GM12864 (cell line): ENCODE measurements around the gene GABPB1.
"Not testable (repeated sequence)": the region's sequence is repeated elsewhere in the genome, so short reads cannot be mapped to it uniquely, and the experiment has no call there.

Experiments
- DNase-seq: peaks from one replicate; pipeline ENCODE4 v3.0.0-alpha.2; 2011; ENCODE audit warnings: low read depth
- H3K4me3 ChIP-seq: 2 replicates; pipeline ENCODE4 v1.5.1; 2011; ENCODE audit warnings: mild to moderate bottlenecking, low read depth, low read length, control low read depth
- CTCF ChIP-seq: IDR thresholded peaks from 2 replicates; pipeline ENCODE4 v1.5.1; 2011; ENCODE audit warnings: low read depth, mild to moderate bottlenecking, moderate library complexity, low read length, control low read depth, inconsistent platforms; ENCODE audit errors: missing control alignments

The GABPB1 gene

GRCh38 chr15:50354838-50355618 is at the start of gene GABPB1:
GABPB1 (minus strand) TSS chr15:50355198; CDS start chr15:50309798, 45,400 bp downstream.
- DNase-seq = peak; percentile 89
- no peak for TF ChIP-seq CTCF
- H3K4me3 ChIP-seq = peak within 1 kb of the TSS; percentile 95

- not testable (repeated sequence) for DNase-seq, H3K4me3 ChIP-seq
Measured at GRCh38 chr15:50391561-50391960, 36.6 kb upstream of the GABPB1 start.

GRCh38 chr15:50390554-50391264 is 35.7 kb upstream of the GABPB1 start:
- no peak for TF ChIP-seq CTCF
- peak; percentile 33 for DNase-seq
- no peak overlapping the region for H3K4me3 ChIP-seq

DNA sequence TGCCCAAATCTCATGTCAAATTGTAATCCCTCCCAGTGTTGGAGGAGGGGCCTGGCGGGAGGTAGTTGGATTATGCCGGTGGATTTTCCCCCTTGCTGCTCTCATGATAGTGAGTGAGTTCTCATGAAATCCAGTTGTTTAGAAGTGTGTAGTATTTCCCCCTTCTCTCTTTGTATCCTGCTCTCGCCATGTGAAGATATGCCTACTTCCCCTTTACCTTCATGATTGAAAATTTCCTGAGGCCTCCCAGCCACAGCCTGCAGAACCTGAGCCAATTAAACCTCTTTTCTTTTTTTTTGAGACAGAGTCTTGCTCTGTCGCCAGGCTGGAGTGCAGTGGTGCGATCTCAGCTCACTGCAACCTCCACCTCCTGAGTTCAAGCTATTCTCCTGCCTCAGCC is 27.4 kb upstream of the GABPB1 start:
- DNase-seq, H3K4me3 ChIP-seq: not testable (repeated sequence)

DNA sequence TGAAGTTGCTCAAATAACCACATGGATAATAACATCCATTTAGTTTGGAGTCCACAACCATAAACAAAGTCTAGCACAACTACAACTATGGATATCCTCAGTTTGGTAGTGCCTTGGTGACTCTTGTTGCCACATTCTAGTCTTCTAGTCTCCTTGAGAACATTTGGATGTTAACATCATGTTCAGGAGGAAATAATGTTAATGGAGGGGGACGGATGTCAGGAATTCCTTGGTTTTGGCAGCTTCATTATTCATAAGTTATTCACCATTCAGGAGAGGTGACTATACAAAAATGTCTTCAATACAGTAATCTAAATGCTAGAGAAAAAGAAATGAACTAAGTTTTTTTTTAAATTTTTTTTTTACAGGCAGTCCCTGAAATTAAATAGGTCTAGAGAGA is 26.4 kb upstream of the GABPB1 start:
- no peak for DNase-seq
- TF ChIP-seq CTCF = no peak

DNA sequence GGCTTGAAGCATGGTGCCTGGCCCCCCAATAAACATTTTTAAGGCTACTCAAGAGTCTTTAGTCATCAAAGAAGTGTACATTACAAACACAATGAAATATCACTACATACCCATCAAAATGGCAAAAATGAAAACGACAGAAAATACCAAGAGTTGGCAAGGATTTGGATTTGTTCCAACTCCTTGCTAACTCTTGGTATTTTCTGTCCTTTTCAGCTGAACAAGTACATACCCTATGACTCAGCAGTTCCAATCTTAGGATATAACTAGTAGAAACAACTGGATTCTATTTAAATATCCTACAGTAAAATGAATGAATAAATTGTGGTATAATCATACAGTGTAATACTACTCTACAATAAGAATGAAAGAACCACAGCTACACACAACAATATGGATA is 25.1 kb upstream of the GABPB1 start:
- DNase-seq = no peak
- no peak overlapping the region for H3K4me3 ChIP-seq
- no peak for TF ChIP-seq CTCF

More for the DNA sequence above, 26.4 kb upstream of the GABPB1 start:
- H3K4me3 ChIP-seq = no peak overlapping the region

DNA sequence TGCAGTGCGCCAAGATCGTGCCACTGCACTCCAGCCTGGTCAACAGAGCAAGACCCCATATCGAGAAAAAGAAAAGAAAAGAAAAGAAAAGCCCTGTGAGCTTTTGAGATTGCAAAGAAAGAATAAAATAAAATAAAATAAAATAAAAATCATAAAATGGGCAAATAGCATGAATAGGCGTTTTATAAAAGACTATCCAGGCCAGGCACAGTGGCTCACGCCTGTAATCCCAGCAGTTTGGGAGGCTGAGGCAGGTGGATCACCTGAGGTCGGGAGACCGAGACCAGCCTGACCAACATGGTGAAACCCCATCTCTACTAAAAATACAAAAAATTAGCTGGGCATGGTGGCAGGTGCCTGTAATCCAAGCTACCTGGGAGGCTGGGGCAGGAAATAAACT is 24.4 kb upstream of the GABPB1 start:
- not testable (repeated sequence) for DNase-seq, H3K4me3 ChIP-seq

DNA sequence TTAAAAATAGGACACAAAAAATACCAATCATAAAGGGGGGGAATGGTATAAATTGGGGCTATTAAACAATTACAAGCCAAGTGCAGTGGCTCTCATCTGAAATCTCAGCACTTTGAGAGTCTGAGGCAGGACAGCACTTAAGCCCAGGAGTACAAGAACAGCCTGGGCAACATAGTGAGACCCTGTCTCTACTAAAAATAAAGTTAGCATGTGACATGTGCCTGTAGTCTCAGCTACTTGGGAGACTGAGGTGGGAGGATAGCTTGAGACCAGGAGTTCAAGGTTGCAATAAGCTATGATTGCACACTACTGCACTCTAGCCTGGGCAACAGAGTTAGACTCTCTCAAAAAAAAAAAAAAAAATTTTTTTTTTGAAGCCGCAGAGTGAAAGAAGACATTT is 23.8 kb upstream of the GABPB1 start:
- DNase-seq = no peak
- no peak overlapping the region for H3K4me3 ChIP-seq
- TF ChIP-seq CTCF = no peak
